NCI-H460 (cell line): ENCODE measurements around the gene PSMB5. TPM values are rescaled to one million over a fixed set of nuclear protein-coding genes. Genes with fewer than 3 reads are reported as not detected.
A peak's percentile ranks its signal among the peaks of the same experiment; 100 is the strongest.
"Not testable (repeated sequence)": the region's sequence is repeated elsewhere in the genome, so short reads cannot be mapped to it uniquely, and the experiment has no call there.

ENCODE experiments used
- DNase-seq: peaks from one replicate; pipeline ENCODE4 v3.0.0-alpha.2; 2016; ENCODE audit warnings: low read depth; ENCODE audit errors: extremely low read depth
- total RNA-seq: library from RNA; depleted of rRNA; stranded (reverse); fragments of >200 nt; shearing (Covaris generic); gene quantifications from 2 replicates; pipeline ENCODE4 v1.2.3, GENCODE V29; 2014

PSMB5 gene
- total RNA-seq, 1 experiment from 2014 or later, result 254 TPM

GRCh38 chr14:23020143-23021128 lies 14.3 kb downstream of the PSMB5 start:
- DNase-seq, result no peak

- no peak for DNase-seq
Observed at GRCh38 chr14:23018107-23018506, 16.6 kb downstream of the PSMB5 start.

- DNase-seq, result no peak
Observed at GRCh38 chr14:23017091-23017490, 17.6 kb downstream of the PSMB5 start.

GRCh38 chr14:23015618-23016017 lies 19.1 kb downstream of the PSMB5 start:
- DNase-seq, result no peak

GRCh38 chr14:23013749-23014054 lies 21.0 kb downstream of the PSMB5 start:
- DNase-seq, result not testable (repeated sequence)

GRCh38 chr14:23013054-23013748 lies 21.5 kb downstream of the PSMB5 start:
- no peak for DNase-seq

- DNase-seq, result peak; percentile 53
Observed at GRCh38 chr14:23009939-23010726, 24.6 kb downstream of the PSMB5 start, which contains the start of gene C14orf93. C14orf93 (minus strand) TSS chr14:23010143; CDS start chr14:22999023, 11,120 bp downstream.

- no peak for DNase-seq
Observed at GRCh38 chr14:23009483-23009938, 25.2 kb downstream of the PSMB5 start.

- no peak for DNase-seq
Observed at GRCh38 chr14:23008831-23009230, 25.9 kb downstream of the PSMB5 start.

- peak; percentile 98 for DNase-seq
Observed at GRCh38 chr14:23006544-23007419, 27.9 kb downstream of the PSMB5 start.

GRCh38 chr14:23006188-23006534 lies 28.5 kb downstream of the PSMB5 start:
- no peak for DNase-seq

- DNase-seq, result no peak
Observed at GRCh38 chr14:23005451-23006187, 29.1 kb downstream of the PSMB5 start.

- not testable (repeated sequence) for DNase-seq
Observed at GRCh38 chr14:23004274-23004673, 30.4 kb downstream of the PSMB5 start.

- no peak for DNase-seq
Observed at GRCh38 chr14:23002592-23002991, 32.1 kb downstream of the PSMB5 start.

GRCh38 chr14:23000860-23001259 lies 33.8 kb downstream of the PSMB5 start:
- DNase-seq, result no peak

GRCh38 chr14:22998329-22999012 lies 36.2 kb downstream of the PSMB5 start:
- no peak for DNase-seq

GRCh38 chr14:22997676-22998323 lies 36.9 kb downstream of the PSMB5 start:
- DNase-seq, result no peak
